Smooth muscle cell (in vitro differentiated cells): ENCODE results near the gene SNCAIP. TPM values are rescaled to one million over a fixed set of nuclear protein-coding genes. Genes with fewer than 3 reads are reported as not detected.

Experiments used
- DNase-seq: peaks from one replicate; lab custom pipeline; 2025; ENCODE audit not compliant: unreplicated experiment; lab: John Stamatoyannopoulos, UW
- H2AFZ ChIP-seq: fragments of 200-600 bp; sonication (generic); 2 replicates; pipeline ENCODE4 v1.6.0; 2016; ENCODE audit warnings: antibody characterized with exemption, low read depth, mild to moderate bottlenecking
- H3F3A ChIP-seq: fragments of 200-600 bp; sonication (generic); 2 replicates; pipeline ENCODE4 v1.6.0; 2017; ENCODE audit warnings: antibody characterized with exemption, low read depth
- H3K27ac ChIP-seq: fragments of 200-600 bp; sonication (generic); 2 replicates; pipeline ENCODE4 v1.5.1; 2016; ENCODE audit warnings: low read depth, mild to moderate bottlenecking
- H3K27me3 ChIP-seq: fragments of 200-600 bp; sonication (generic); 2 replicates; pipeline ENCODE4 v1.6.1; 2016; ENCODE audit warnings: low read depth, mild to moderate bottlenecking
- H3K36me3 ChIP-seq: fragments of 200-600 bp; sonication (generic); 2 replicates; pipeline ENCODE4 v1.5.1; 2016; ENCODE audit warnings: low read depth
- H3K4me1 ChIP-seq: fragments of 200-600 bp; sonication (generic); 2 replicates; pipeline ENCODE4 v1.5.1; 2016; ENCODE audit warnings: low read depth
- H3K4me2 ChIP-seq: fragments of 200-600 bp; sonication (generic); 2 replicates; pipeline ENCODE4 v1.6.0; 2016; ENCODE audit warnings: mild to moderate bottlenecking
- H3K4me3 ChIP-seq: fragments of 200-600 bp; sonication (generic); 2 replicates; pipeline ENCODE4 v1.5.1; 2016; ENCODE audit warnings: mild to moderate bottlenecking
- H3K79me2 ChIP-seq: fragments of 200-600 bp; sonication (generic); 2 replicates; pipeline ENCODE4 v1.6.0; 2016; ENCODE audit warnings: low read depth, mild to moderate bottlenecking
- H3K9ac ChIP-seq: fragments of 200-600 bp; sonication (generic); 2 replicates; pipeline ENCODE4 v1.6.0; 2016; ENCODE audit warnings: low read depth
- H3K9me3 ChIP-seq: fragments of 200-600 bp; sonication (generic); replicated peaks from 2 replicates; pipeline ENCODE4 v1.5.1; 2016; ENCODE audit warnings: low read depth
- H4K20me1 ChIP-seq: fragments of 200-600 bp; sonication (generic); 2 replicates; pipeline ENCODE4 v1.6.0; 2016; ENCODE audit warnings: low read depth
- WGBS: methylation state at CpG from one replicate; pipeline ENCODE4 v1.1.7; 2016; ENCODE audit warnings: low lambda C conversion rate; 5-methylcytosine and 5-hydroxymethylcytosine counted together
- polyA plus RNA-seq: library from polyadenylated mRNA; unstranded; fragments of >200 nt; fragmentation: Nextera tagmentation; extraction: Ambion mirVana; gene quantifications from 2 replicates; pipeline ENCODE4 v1.2.1, GENCODE V29; 2016
- total RNA-seq: library from RNA; depleted of rRNA; stranded (reverse); fragments of >200 nt; gene quantifications from 2 replicates; pipeline ENCODE4 v1.2.3, GENCODE V29; 2014
- TF ChIP-seq, protein P1 (sequence below): fragments of 200-600 bp; sonication (generic); IDR thresholded peaks from 2 replicates; pipeline ENCODE4 v1.5.1; 2017; ENCODE audit warnings: borderline replicate concordance, mild to moderate bottlenecking, antibody characterized with exemption; ENCODE audit not compliant: insufficient read depth, poor library complexity, severe bottlenecking

SNCAIP gene
- total and polyA plus RNA-seq, 2 experiments from 2014 or later: 7.2 to 8.0 TPM

GRCh38 chr5:122468351-122469116, 156.5 kb downstream of the SNCAIP start:
- 96% methylated on average over 2 of the region's 2 CpGs for WGBS
- Histone ChIP-seq H3K9ac (no peak overlapping the region), H3K4me2 (no peak overlapping the region)

GRCh38 chr5:122469384-122469919, 157.4 kb downstream of the SNCAIP start:
- H3K36me3 ChIP-seq: no peaks in the 10 kb centered on the region
- H3K4me2 ChIP-seq: no peak overlapping the region
- no peaks in the 10 kb centered on the region for H3K27me3 ChIP-seq
- no peak for DNase-seq
- no peak overlapping the region for H3K4me3 ChIP-seq
- TF ChIP-seq, protein P1, sequence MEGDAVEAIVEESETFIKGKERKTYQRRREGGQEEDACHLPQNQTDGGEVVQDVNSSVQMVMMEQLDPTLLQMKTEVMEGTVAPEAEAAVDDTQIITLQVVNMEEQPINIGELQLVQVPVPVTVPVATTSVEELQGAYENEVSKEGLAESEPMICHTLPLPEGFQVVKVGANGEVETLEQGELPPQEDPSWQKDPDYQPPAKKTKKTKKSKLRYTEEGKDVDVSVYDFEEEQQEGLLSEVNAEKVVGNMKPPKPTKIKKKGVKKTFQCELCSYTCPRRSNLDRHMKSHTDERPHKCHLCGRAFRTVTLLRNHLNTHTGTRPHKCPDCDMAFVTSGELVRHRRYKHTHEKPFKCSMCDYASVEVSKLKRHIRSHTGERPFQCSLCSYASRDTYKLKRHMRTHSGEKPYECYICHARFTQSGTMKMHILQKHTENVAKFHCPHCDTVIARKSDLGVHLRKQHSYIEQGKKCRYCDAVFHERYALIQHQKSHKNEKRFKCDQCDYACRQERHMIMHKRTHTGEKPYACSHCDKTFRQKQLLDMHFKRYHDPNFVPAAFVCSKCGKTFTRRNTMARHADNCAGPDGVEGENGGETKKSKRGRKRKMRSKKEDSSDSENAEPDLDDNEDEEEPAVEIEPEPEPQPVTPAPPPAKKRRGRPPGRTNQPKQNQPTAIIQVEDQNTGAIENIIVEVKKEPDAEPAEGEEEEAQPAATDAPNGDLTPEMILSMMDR: no peak
- H3K4me1 ChIP-seq: peaks cover 4% of the 10 kb centered on the region
- H3F3A ChIP-seq: peaks cover 8% of the 10 kb centered on the region
- H3K27ac ChIP-seq: no peak overlapping the region
- no peaks in the 10 kb centered on the region for H3K9me3 ChIP-seq
- H4K20me1 ChIP-seq: no peaks in the 10 kb centered on the region
- H3K79me2 ChIP-seq: no peaks in the 10 kb centered on the region
- no peak overlapping the region for H3K9ac ChIP-seq
- H2AFZ ChIP-seq: no peak overlapping the region
- WGBS: 96% methylated on average over 5 of the region's 5 CpGs

More at GRCh38 chr5:122468351-122469116, 156.5 kb downstream of the SNCAIP start:
- no peaks in the 10 kb centered on the region for H3K27me3 ChIP-seq
- no peaks in the 10 kb centered on the region for H3K9me3 ChIP-seq
- peaks cover 4% of the 10 kb centered on the region for H3F3A ChIP-seq
- no peaks in the 10 kb centered on the region for H4K20me1 ChIP-seq
- DNase-seq: no peak
- H3K27ac ChIP-seq: no peak overlapping the region
- peaks cover 13% of the 10 kb centered on the region for H3K4me1 ChIP-seq
- no peak overlapping the region for H2AFZ ChIP-seq
- no peaks in the 10 kb centered on the region for H3K36me3 ChIP-seq
- TF ChIP-seq, protein P1: no peak
- no peaks in the 10 kb centered on the region for H3K79me2 ChIP-seq
- no peak overlapping the region for H3K4me3 ChIP-seq

DNA sequence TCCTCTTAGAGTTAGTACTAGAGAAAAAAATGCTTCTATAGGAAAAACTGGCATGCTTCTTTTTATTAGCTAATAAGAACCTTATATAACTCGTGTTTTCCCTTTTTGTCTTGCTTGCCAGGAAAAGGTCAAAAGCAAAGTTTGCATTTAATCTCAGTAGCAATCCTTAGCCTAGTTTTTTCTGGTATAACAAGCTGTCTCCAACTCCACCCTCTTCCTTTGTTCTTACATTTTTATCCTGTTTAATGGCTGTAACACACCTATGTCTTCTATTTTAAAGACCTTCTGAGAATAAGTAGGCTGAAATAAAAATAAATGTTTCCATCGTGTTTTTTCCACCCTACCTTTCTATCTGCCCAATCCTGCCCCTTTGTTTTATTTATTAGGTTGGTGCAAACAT, 158.3 kb downstream of the SNCAIP start:
- 91% methylated on average over 2 of the region's 2 CpGs for WGBS

More for the DNA sequence above, 158.3 kb downstream of the SNCAIP start:
- Histone ChIP-seq H4K20me1 (no peaks in the 10 kb centered on the region), H3F3A (peaks cover 8% of the 10 kb centered on the region), H2AFZ (no peak overlapping the region), H3K27me3 (no peaks in the 10 kb centered on the region), H3K4me3 (no peak overlapping the region), H3K36me3 (no peaks in the 10 kb centered on the region), H3K27ac (no peak overlapping the region), H3K9ac (no peak overlapping the region), H3K9me3 (no peaks in the 10 kb centered on the region), H3K79me2 (no peaks in the 10 kb centered on the region), H3K4me1 (peaks cover 4% of the 10 kb centered on the region), H3K4me2 (no peak overlapping the region)
- no peak for DNase-seq
- TF ChIP-seq, protein P1: no peak
